Left ventricle myocardium inferior (tissue), 1 donor: Measurements from ENCODE around the gene GAK. TPM values are rescaled to one million over a fixed set of nuclear protein-coding genes. Genes with fewer than 3 reads are reported as not detected.

Experiments used
- DNase-seq: peaks from one replicate; pipeline ENCODE4 v3.0.0-alpha.2; 2020
- H3K27ac ChIP-seq: fragments of 200-600 bp; replicated peaks from 2 replicates; pipeline ENCODE4 v1.8.0; 2021
- H3K27me3 ChIP-seq: fragments of 200-600 bp; 2 replicates; pipeline ENCODE4 v1.8.0; 2021; ENCODE audit warnings: low read depth
- H3K36me3 ChIP-seq: fragments of 200-600 bp; 2 replicates; pipeline ENCODE4 v1.8.0; 2021
- H3K4me1 ChIP-seq: fragments of 200-600 bp; 2 replicates; pipeline ENCODE4 v1.8.0; 2021
- H3K4me3 ChIP-seq: fragments of 200-600 bp; 2 replicates; pipeline ENCODE4 v1.8.0; 2021; ENCODE audit warnings: mild to moderate bottlenecking, moderate library complexity
- H3K9me3 ChIP-seq: fragments of 200-600 bp; replicated peaks from 2 replicates; pipeline ENCODE4 v1.8.0; 2021
- CTCF ChIP-seq: fragments of 200-600 bp; IDR thresholded peaks from 2 replicates; pipeline ENCODE4 v1.8.0; 2021; ENCODE audit warnings: antibody characterized with exemption, mild to moderate bottlenecking, borderline replicate concordance
- intact Hi-C: fragments of 100-400 bp; cut with micrococcal nuclease; formaldehyde crosslinking; loops from one replicate; pipeline ENCODE4 v1.11.0; 2022
- total RNA-seq: library from RNA; stranded (reverse); fragmentation: NEBNext Ultra II Directional; extraction: Animal tissue kit (Norgen Biotek cat#: 25700); gene quantifications from one replicate; pipeline ENCODE4 v1.2.1, GENCODE V29; 2021
- donor health status: DM: no; HTN: yes; CAD: no; lungs with severe emphysema.

The GAK gene
- total RNA-seq, 1 donor from 2014 or later, result 25.1 TPM

GRCh38 chr4:965048-965765 lies 33.1 kb upstream of the GAK start:
- Histone ChIP-seq H3K27me3 (peaks cover 14% of the 10 kb centered on the region), H3K9me3 (no peaks in the 10 kb centered on the region), H3K4me1 (peaks cover 13% of the 10 kb centered on the region), H3K4me3 (no peak overlapping the region), H3K36me3 (peaks cover 44% of the 10 kb centered on the region), H3K27ac (no peak overlapping the region)
- no peak for DNase-seq
- intact Hi-C loops, result no loop called here
- no peak for TF ChIP-seq CTCF

GRCh38 chr4:964346-965025 lies 32.4 kb upstream of the GAK start:
- peaks cover 14% of the 10 kb centered on the region for H3K27me3 ChIP-seq
- no peak for TF ChIP-seq CTCF
- DNase-seq, result no peak
- no peak overlapping the region for H3K4me3 ChIP-seq
- H3K4me1 ChIP-seq, result peaks cover 13% of the 10 kb centered on the region
- H3K27ac ChIP-seq, result no peak overlapping the region
- H3K9me3 ChIP-seq, result no peaks in the 10 kb centered on the region
- H3K36me3 ChIP-seq, result peaks cover 44% of the 10 kb centered on the region
- intact Hi-C loops, result no loop called here

GRCh38 chr4:963276-964225 lies 31.4 kb upstream of the GAK start:
- Histone ChIP-seq H3K4me1 (peaks cover 12% of the 10 kb centered on the region), H3K27ac (no peak overlapping the region), H3K27me3 (peaks cover 11% of the 10 kb centered on the region), H3K36me3 (peaks cover 45% of the 10 kb centered on the region), H3K9me3 (no peaks in the 10 kb centered on the region), H3K4me3 (no peak overlapping the region)
- intact Hi-C loops, result no loop called here
- no peak for DNase-seq
- no peak for TF ChIP-seq CTCF

GRCh38 chr4:962231-963208 lies 30.4 kb upstream of the GAK start:
- TF ChIP-seq CTCF, result no peak
- H3K4me3 ChIP-seq, result no peak overlapping the region
- DNase-seq, result no peak
- H3K36me3 ChIP-seq, result peaks cover 55% of the 10 kb centered on the region
- H3K4me1 ChIP-seq, result peaks cover 2% of the 10 kb centered on the region
- intact Hi-C loops, result no loop called here
- H3K9me3 ChIP-seq, result no peaks in the 10 kb centered on the region
- H3K27ac ChIP-seq, result no peak overlapping the region
- peaks cover 2% of the 10 kb centered on the region for H3K27me3 ChIP-seq
